Esophagus (tissue), 2 donors: ENCODE data around the gene PHETA2. TPM values are rescaled to one million over a fixed set of nuclear protein-coding genes. Genes with fewer than 3 reads are reported as not detected.
A peak's percentile ranks its signal among the peaks of the same experiment; 100 is the strongest.

Experiments used
- H3K27ac ChIP-seq, 2 donors: one replicate each; pipeline ENCODE4 v1.5.1; 2013; ENCODE audit warnings: low read depth in 2 of 2, mild to moderate bottlenecking in 2 of 2, inconsistent platforms in 1 of 2, low read length in 1 of 2, moderate library complexity in 1 of 2
- H3K27me3 ChIP-seq, 2 donors: one replicate each; pipeline ENCODE4 v1.6.1; 2013; ENCODE audit warnings: low read length in 2 of 2, control low read depth in 1 of 2, mild to moderate bottlenecking in 1 of 2; ENCODE audit not compliant: insufficient read depth in 2 of 2, control insufficient read depth in 1 of 2
- H3K36me3 ChIP-seq, 2 donors: one replicate each; pipeline ENCODE4 v1.6.1; 2013; ENCODE audit warnings: low read length in 1 of 2; ENCODE audit not compliant: control insufficient read depth in 2 of 2, insufficient read depth in 2 of 2
- H3K4me1 ChIP-seq, 2 donors: one replicate each; pipeline ENCODE4 v1.6.1; 2013; ENCODE audit warnings: low read length in 1 of 2; ENCODE audit not compliant: control insufficient read depth in 2 of 2, insufficient read depth in 2 of 2
- H3K4me3 ChIP-seq, 2 donors: one replicate each; pipeline ENCODE4 v1.5.1; 2013; ENCODE audit warnings: low read length in 2 of 2, mild to moderate bottlenecking in 2 of 2, low read depth in 1 of 2, moderate library complexity in 1 of 2
- H3K9me3 ChIP-seq, 2 donors: one replicate each; pipeline ENCODE4 v1.6.1; 2013; ENCODE audit warnings: mild to moderate bottlenecking in 2 of 2, low read depth in 1 of 2, low read length in 1 of 2, moderate library complexity in 1 of 2; ENCODE audit not compliant: control insufficient read depth in 2 of 2, insufficient read depth in 1 of 2
- WGBS, 2 donors: extraction: QIAGEN DNeasy Blood & Tissue Kit; methylation state at CpG; one replicate each; pipeline ENCODE4 v1.1.7; 2013; 5-methylcytosine and 5-hydroxymethylcytosine counted together
- polyA plus RNA-seq, 2 donors: library from polyadenylated mRNA; stranded (reverse); fragments of 200-250 nt; gene quantifications; one replicate each; pipeline ENCODE4 v1.2.3, GENCODE V29; 2013
- donor health status: healthy with polysubstance abuse.
- donor health status: Bipolar disorder and iron deficiency.

The PHETA2 gene, protein sequence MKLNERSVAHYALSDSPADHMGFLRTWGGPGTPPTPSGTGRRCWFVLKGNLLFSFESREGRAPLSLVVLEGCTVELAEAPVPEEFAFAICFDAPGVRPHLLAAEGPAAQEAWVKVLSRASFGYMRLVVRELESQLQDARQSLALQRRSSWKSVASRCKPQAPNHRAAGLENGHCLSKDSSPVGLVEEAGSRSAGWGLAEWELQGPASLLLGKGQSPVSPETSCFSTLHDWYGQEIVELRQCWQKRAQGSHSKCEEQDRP
- polyA plus RNA-seq, result 10 to 100 TPM in 1 of 2 donors, 1 to 10 TPM in 1; 6.1 to 10.0 TPM

DNA sequence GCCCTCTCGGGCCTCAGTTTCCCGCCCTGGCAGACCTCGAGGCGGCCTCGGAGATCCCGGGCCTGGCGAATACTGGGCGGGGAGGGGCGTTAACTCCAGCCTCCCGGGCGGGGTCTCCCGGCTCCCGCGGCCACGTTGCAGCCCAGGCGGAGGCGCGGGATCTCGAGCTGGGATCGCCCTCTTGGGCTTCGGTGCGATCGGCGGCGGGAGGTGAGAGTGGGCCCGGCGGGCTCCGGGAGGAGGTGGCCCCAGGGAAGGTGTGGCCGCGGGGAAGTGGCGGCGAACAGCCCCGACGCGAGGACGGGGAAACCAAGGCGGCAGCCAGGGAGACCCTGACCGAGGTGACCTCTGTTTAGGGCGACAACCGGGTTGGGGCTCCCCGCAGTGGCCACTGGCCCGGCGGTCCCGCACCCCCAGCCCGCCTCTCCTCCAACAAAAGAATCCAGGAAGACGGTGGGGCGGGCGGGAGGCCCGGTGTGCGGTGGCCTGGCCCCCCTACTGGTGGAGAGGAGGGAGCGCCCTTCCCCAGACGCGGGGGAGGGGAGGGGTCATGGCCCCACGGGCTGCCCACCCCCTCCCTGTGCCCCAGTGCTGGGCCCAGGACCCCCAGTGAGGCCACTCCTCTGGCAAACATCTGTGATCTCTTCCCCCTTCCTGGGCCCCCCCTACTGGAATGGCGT, at the start of gene PHETA2:
PHETA2 (plus strand) TSS at position 117 of the 680 bp plus-strand sequence. CDS start 3,046 bp downstream, outside the sequence.
- H3K27ac ChIP-seq, result peak within 1 kb of the TSS; percentile 82 to 84
- no peaks in the 10 kb centered on the region for H3K9me3 ChIP-seq
- peaks cover 0 to 3% of the 10 kb centered on the region in 2 donors for H3K36me3 ChIP-seq
- WGBS, 2 donors, result 0 to 2% methylated on average over 39 to 55 of the region's 55 CpGs
- peaks cover 6 to 13% of the 10 kb centered on the region in 2 donors for H3K4me1 ChIP-seq
- no peaks in the 10 kb centered on the region for H3K27me3 ChIP-seq
- peak within 1 kb of the TSS; percentile 69 to 72 for H3K4me3 ChIP-seq

DNA sequence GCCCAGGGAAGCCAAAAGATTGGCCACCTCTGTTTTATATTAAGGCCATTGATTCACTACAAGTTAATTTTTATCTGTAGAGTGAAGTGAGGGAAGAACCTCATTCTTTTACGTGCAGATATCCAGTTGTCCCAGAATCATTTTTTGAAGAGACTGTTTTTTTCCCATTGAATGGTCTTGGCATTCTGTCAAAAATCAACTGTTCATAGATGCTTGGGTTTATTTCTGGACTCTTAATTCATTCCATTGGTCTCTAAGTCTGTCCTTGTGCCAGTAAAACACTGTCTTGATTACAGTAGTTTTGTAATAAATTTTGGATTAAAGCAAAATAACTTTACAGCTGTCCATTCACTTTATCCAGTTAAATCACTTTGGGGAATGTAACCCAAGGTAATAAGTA, 48.6 kb upstream of the PHETA2 start:
- H3K9me3 ChIP-seq, result no peaks in the 10 kb centered on the region
- no peak overlapping the region for H3K27ac ChIP-seq
- H3K4me1 ChIP-seq, result peaks cover 0 to 3% of the 10 kb centered on the region in 2 donors
- no peak overlapping the region for H3K4me3 ChIP-seq
- H3K36me3 ChIP-seq, result no peaks in the 10 kb centered on the region
- H3K27me3 ChIP-seq, result no peaks in the 10 kb centered on the region
- WGBS, 2 donors, result 54 to 62% methylated on average over 1 of the region's 1 CpG

- Histone ChIP-seq H3K4me1 (peaks cover 0 to 3% of the 10 kb centered on the region in 2 donors), H3K9me3 (no peaks in the 10 kb centered on the region), H3K27ac (no peak overlapping the region), H3K4me3 (no peak overlapping the region), H3K27me3 (no peaks in the 10 kb centered on the region), H3K36me3 (no peaks in the 10 kb centered on the region)
- WGBS, 2 donors, result 88% methylated on average over 10 of the region's 10 CpGs
Observed at GRCh38 chr22:42026705-42027104, 47.3 kb upstream of the PHETA2 start.

DNA sequence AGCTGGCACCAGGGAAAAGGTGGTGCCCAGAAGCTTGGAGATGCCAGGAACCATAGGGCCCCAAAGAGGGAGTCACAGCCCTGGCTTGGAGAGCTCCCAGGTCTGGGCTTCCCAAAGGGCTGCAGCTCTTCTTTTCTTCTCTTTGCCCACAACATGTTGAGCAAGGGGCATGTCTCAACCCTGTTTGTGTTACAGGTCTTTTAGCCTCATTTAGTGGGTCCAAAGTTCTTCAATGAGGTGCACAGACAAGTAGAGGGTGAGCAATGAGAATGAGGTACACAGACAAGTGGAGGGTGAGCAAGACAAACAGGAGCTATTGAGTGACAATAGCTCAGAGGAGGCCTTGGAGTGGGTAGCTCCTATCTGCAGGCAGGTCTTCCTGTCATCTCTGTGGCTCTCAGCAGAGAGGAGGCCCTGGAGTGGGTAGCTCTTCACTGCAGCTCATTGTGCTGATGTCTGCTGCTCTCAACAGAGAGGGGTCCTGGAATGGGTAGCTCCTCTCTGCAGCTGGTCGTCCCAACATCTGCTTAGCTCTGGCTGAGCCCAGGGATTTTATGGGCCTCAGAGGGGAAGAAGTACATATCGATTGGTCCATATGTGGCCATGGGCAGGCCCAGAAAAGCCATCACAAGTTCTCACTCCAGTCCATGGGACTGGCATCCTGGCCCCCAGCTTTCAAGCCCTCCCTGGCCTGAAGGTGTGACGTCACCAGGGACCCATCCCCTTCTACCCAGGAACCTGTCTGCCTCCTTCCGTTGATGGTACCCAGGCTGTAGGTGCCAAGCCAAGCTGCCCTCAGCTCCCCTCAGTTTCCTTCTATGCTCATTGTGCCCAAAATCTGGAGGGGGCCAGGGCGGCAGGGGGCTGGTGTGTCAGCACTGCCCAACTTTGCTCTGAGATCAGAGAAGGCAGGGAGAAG, 40.5 kb upstream of the PHETA2 start:
- Histone ChIP-seq H3K27me3 (no peaks in the 10 kb centered on the region), H3K27ac (no peak overlapping the region), H3K36me3 (no peaks in the 10 kb centered on the region), H3K4me3 (no peak overlapping the region), H3K4me1 (no peaks in the 10 kb centered on the region), H3K9me3 (peaks cover 0 to 7% of the 10 kb centered on the region in 2 donors)
- 94 to 95% methylated on average over 5 of the region's 5 CpGs for WGBS, 2 donors

DNA sequence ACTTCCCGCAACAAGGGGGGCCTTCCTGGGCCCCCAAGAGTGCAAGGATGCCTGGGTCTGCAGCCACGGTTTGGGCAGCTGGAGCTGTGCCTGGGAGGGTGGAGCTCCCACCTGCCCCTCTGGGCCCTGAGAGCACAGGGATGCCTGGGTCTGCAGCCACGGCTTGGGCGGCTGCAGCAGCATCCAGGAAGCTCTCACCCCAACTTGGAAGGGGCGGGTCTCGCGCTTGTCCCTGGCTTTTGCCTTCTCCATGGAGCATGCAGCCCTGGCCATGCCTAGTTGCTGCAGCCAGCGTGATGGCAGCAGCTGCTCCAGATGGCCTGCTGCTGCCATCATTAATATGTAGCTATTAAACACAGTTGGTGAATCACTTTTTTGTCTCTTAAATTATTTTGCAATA, 38.8 kb upstream of the PHETA2 start:
- no peaks in the 10 kb centered on the region for H3K4me1 ChIP-seq
- H3K36me3 ChIP-seq, result no peaks in the 10 kb centered on the region
- peaks cover 0 to 7% of the 10 kb centered on the region in 2 donors for H3K9me3 ChIP-seq
- H3K4me3 ChIP-seq, result no peak overlapping the region
- H3K27ac ChIP-seq, result no peak overlapping the region
- WGBS, 2 donors, result 93 to 94% methylated on average over 6 to 8 of the region's 8 CpGs
- no peaks in the 10 kb centered on the region for H3K27me3 ChIP-seq

GRCh38 chr22:42039271-42039670, 34.8 kb upstream of the PHETA2 start:
- Histone ChIP-seq H3K27ac (no peak overlapping the region), H3K27me3 (no peaks in the 10 kb centered on the region), H3K4me3 (no peak overlapping the region), H3K36me3 (no peaks in the 10 kb centered on the region), H3K4me1 (no peaks in the 10 kb centered on the region), H3K9me3 (peaks cover 0 to 8% of the 10 kb centered on the region in 2 donors)
- 95% methylated on average over 5 of the region's 5 CpGs for WGBS, 2 donors

- Histone ChIP-seq H3K36me3 (no peaks in the 10 kb centered on the region), H3K4me3 (no peak overlapping the region), H3K4me1 (no peaks in the 10 kb centered on the region), H3K27ac (no peak overlapping the region), H3K9me3 (peaks cover 0 to 5% of the 10 kb centered on the region in 2 donors), H3K27me3 (no peaks in the 10 kb centered on the region)
Observed at GRCh38 chr22:42041784-42042183, 32.3 kb upstream of the PHETA2 start.

GRCh38 chr22:42050641-42051180, 23.3 kb upstream of the PHETA2 start:
- Histone ChIP-seq H3K9me3 (no peaks in the 10 kb centered on the region), H3K4me3 (no peak overlapping the region), H3K27me3 (no peaks in the 10 kb centered on the region), H3K27ac (no peak overlapping the region), H3K36me3 (no peaks in the 10 kb centered on the region), H3K4me1 (no peaks in the 10 kb centered on the region)
- WGBS, 2 donors, result 73 to 82% methylated on average over 2 of the region's 2 CpGs

- no peaks in the 10 kb centered on the region for H3K9me3 ChIP-seq
- H3K27ac ChIP-seq, result no peak overlapping the region
- H3K4me1 ChIP-seq, result no peaks in the 10 kb centered on the region
- no peaks in the 10 kb centered on the region for H3K27me3 ChIP-seq
- WGBS, 2 donors, result 75 to 76% methylated on average over 3 of the region's 3 CpGs
- H3K4me3 ChIP-seq, result no peak overlapping the region
- no peaks in the 10 kb centered on the region for H3K36me3 ChIP-seq
Observed at GRCh38 chr22:42052765-42053164, 21.3 kb upstream of the PHETA2 start.
